K562 treated with DMSO at 1 percent for 12 hours (cell line): ENCODE measurements around the gene CKAP2L. TPM values are rescaled to one million over a fixed set of nuclear protein-coding genes. Genes with fewer than 3 reads are reported as not detected.

Experiments used
- total RNA-seq: library from RNA; unstranded; fragments of 300-600 nt; gene quantifications from 2 replicates; pipeline ENCODE4 v1.2.3, GENCODE V29; 2022; ENCODE audit not compliant: insufficient read depth

The CKAP2L gene
- total RNA-seq = 6.3 and 25.9 TPM in 2 replicates

GRCh38 chr2:112764071-112765044, at the start of gene CKAP2L:
Gene CKAP2L (minus strand): TSS chr2:112764609. CDS start chr2:112764598, 11 bp downstream.

DNA sequence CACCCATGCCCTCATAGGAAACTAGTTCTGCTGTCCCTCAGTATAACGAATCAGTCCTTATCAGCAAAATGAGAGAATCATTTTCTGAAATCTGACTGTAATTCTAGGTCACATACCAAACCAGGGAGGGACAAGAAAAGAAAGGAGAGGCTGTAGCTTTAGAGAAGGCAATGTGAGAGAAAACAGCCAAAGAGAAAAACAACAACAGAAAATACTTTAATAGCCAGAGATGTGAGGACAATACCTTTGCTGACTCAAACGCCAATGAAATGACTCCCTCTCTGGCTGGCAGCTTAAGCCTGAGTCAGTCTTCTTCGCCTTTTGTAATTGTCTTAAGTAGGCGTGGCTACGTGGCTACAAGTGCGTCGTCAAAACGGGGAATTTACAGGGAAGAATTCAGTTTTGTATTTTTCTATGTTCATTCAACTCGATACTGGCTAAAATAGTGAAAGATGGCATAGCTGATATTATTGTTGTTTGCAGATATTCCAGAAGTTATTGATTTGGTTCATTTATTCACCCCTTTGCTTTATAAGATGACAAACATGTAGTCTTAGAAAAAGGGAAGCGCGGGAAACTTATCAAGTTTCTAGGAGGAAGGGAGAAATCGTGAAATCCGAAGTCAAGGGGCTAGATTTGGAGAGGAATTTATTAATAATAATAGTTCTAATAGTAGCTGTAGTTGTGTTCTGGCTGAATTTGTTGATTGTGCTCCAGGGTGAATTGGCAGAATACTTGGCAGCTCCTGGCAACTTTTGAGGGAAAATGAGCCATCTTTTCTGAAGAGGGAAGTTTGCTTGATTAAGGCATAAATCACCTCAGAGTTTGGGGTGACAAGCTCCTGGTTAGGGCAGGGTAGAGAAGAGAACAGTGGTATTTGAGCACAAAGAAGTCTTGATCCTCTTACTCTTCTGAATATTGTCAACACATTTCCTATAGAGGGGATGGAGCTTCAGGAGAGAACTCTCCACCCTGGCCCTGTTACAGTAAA, 20.1 kb upstream of the CKAP2L start, which contains the start of gene IL1A:
TSS of gene IL1A (minus strand) at position 295 of the 991 bp plus-strand sequence. CDS start 723 bp downstream, outside the sequence.

GRCh38 chr2:112720785-112721184, 43.6 kb downstream of the CKAP2L start, which contains the start of gene NT5DC4:
Gene NT5DC4 (plus strand): TSS chr2:112721020. CDS start chr2:112721080, 60 bp downstream.

Other genes with a start within 250 kb of the CKAP2L start
- gene POLR1B, start 222.1 kb downstream of the CKAP2L start, total RNA-seq = 4.2 and 10.5 TPM in 2 replicates
- 47.4 and 90.1 TPM in 2 replicates for gene CHCHD5, start 180.0 kb downstream of the CKAP2L start, total RNA-seq
- 38.0 and 94.2 TPM in 2 replicates for gene SLC20A1, start 118.7 kb downstream of the CKAP2L start, total RNA-seq
- gene NT5DC4, start 43.6 kb downstream of the CKAP2L start, total RNA-seq = not detected in 2 replicates
- 1.0 and 2.8 TPM in 2 replicates for gene IL1A, start 19.9 kb upstream of the CKAP2L start, total RNA-seq
- gene IL1B, start 72.2 kb upstream of the CKAP2L start, total RNA-seq = 0.78 TPM in 1 of 2 replicates, not detected in the other
- not detected in 2 replicates for gene IL37, start 146.6 kb upstream of the CKAP2L start, total RNA-seq
- not detected in 2 replicates for gene IL36G, start 213.4 kb upstream of the CKAP2L start, total RNA-seq
- gene IL36A, start 240.8 kb upstream of the CKAP2L start, total RNA-seq = not detected in 2 replicates